Rectal smooth muscle tissue (tissue), 1 donor: ENCODE data around the gene PPTC7.
A peak's percentile ranks its signal among the peaks of the same experiment; 100 is the strongest.

ENCODE experiments used
- H3K27ac ChIP-seq: one replicate; pipeline ENCODE4 v1.7.0; 2013; ENCODE audit warnings: low read depth, low read length, inconsistent platforms
- H3K27me3 ChIP-seq: one replicate; pipeline ENCODE4 v1.7.0; 2013; ENCODE audit warnings: low read length; ENCODE audit not compliant: control insufficient read depth, insufficient read depth
- H3K36me3 ChIP-seq: one replicate; pipeline ENCODE4 v1.7.0; 2013; ENCODE audit warnings: low read length; ENCODE audit not compliant: control insufficient read depth, insufficient read depth
- H3K4me1 ChIP-seq: one replicate; pipeline ENCODE4 v1.7.0; 2013; ENCODE audit warnings: low read length; ENCODE audit not compliant: control insufficient read depth, insufficient read depth
- H3K4me3 ChIP-seq: one replicate; pipeline ENCODE4 v1.7.0; 2013; ENCODE audit warnings: low read length
- H3K9ac ChIP-seq: one replicate; pipeline ENCODE4 v1.7.0; 2013; ENCODE audit warnings: low read length

Gene PPTC7

GRCh38 chr12:110505332-110505731 is 77.8 kb downstream of the PPTC7 start:
- Histone ChIP-seq H3K27me3 (no peaks in the 10 kb centered on the region), H3K36me3 (no peaks in the 10 kb centered on the region), H3K4me1 (no peaks in the 10 kb centered on the region), H3K4me3 (no peak overlapping the region), H3K27ac (no peak overlapping the region), H3K9ac (no peak overlapping the region)

DNA sequence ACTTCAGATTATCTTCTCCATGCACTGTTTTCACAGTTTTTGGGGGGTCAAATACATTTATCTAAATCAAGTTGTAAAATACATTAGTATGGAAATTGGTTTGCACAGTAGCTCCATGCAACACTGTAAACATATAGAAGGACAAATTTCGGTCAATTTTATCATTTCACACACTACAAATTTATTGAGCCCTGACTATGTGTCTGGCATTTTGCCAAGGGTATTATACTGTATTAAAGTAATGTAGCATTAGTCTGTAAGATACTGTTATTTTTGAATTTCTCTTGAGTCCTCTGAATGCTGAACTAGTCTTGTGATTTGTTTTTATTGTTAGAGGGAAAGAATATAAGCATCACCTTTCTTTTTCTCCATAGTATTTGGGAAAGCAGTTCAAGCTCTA is 79.7 kb downstream of the PPTC7 start:
- no peaks in the 10 kb centered on the region for H3K4me1 ChIP-seq
- no peaks in the 10 kb centered on the region for H3K36me3 ChIP-seq
- H3K9ac ChIP-seq, result no peak overlapping the region
- H3K27me3 ChIP-seq, result no peaks in the 10 kb centered on the region
- H3K27ac ChIP-seq, result no peak overlapping the region
- H3K4me3 ChIP-seq, result no peak overlapping the region

GRCh38 chr12:110501752-110502738 is 81.1 kb downstream of the PPTC7 start, which contains the start of the genes RAD9B and VPS29:
Gene RAD9B, plus strand, starts transcription at chr12:110502331. Its CDS starts 7 bp downstream, at chr12:110502338.
Gene VPS29, minus strand, starts transcription at chr12:110502111. Its CDS starts 60 bp downstream, at chr12:110502051.
- Histone ChIP-seq H3K4me1 (no peaks in the 10 kb centered on the region), H3K4me3 (peak within 1 kb of the TSS; percentile 97), H3K9ac (peak within 1 kb of the TSS; percentile 95), H3K27me3 (no peaks in the 10 kb centered on the region), H3K36me3 (no peaks in the 10 kb centered on the region), H3K27ac (peak within 1 kb of the TSS; percentile 84)

DNA sequence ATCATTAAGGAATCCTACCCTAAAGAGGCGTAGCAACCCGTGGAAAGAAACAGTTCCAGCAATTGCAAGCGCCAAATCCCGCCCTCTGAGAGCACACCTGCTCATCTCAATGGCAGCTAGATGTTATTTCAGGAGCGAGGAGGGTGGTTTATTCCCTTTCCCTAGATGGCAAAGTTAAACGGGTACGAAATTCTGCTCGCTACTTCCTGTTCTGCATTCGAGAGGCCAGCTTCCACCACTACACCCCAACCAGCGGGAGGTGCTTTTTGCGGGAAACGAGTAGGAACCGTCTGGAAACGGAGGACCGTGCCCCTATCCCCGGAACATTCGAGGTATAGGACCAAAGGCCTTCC is 81.7 kb downstream of the PPTC7 start:
- no peaks in the 10 kb centered on the region for H3K27me3 ChIP-seq
- peak overlapping the region; percentile 84 for H3K27ac ChIP-seq
- H3K36me3 ChIP-seq, result no peaks in the 10 kb centered on the region
- no peaks in the 10 kb centered on the region for H3K4me1 ChIP-seq
- H3K9ac ChIP-seq, result peak overlapping the region; percentile 95
- peak overlapping the region; percentile 97 for H3K4me3 ChIP-seq

DNA sequence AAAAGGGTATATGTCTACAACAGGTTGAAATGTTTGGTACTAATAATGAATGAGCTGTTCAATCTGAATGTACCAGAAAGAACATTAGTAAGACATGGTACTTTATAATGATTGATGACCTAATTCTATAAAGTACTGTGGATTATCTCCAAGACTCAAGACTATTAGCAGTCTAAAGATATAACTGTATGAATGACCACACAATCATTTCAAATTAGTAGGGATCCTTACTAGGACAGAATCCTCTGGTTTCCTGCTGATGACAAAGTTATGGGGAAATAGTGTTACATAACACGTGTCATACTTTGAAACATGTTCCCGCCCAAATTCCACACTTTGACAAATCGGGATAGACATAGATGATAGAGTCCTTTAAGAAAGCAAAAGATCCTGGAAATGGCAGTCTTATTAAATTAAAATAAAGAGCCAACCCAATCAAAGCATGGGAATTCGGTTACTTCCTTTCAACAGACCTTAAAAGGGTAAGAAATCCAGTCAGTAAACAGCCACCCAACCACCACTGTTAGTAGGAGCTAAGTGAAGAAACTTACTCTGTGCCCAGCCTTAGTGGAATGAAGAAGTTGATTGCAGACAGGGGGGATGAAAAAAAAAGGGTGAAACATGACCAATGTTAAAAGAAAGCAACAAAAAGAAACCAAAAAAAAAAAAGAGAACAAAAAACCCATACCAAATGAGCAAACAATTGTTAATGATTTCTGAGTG is 84.0 kb downstream of the PPTC7 start:
- H3K4me3 ChIP-seq, result no peak overlapping the region
- no peak overlapping the region for H3K27ac ChIP-seq
- peaks cover 5% of the 10 kb centered on the region for H3K36me3 ChIP-seq
- H3K4me1 ChIP-seq, result no peaks in the 10 kb centered on the region
- H3K9ac ChIP-seq, result no peak overlapping the region
- H3K27me3 ChIP-seq, result no peaks in the 10 kb centered on the region
